Hepatocyte (in vitro differentiated cells): ENCODE results near the gene CEP89.

Source experiments
- CTCF ChIP-seq: fragments of 200-600 bp; sonication (generic); IDR thresholded peaks from 2 replicates; pipeline ENCODE4 v1.5.1; 2016; ENCODE audit warnings: antibody characterized with exemption, mild to moderate bottlenecking; ENCODE audit not compliant: poor library complexity
- EZH2 ChIP-seq: fragments of 200-600 bp; sonication (generic); IDR thresholded peaks from 2 replicates; pipeline ENCODE4 v1.6.1; 2016; ENCODE audit warnings: antibody characterized with exemption, mild to moderate bottlenecking, borderline replicate concordance
- EZH2phosphoT487 ChIP-seq: fragments of 200-600 bp; sonication (generic); IDR thresholded peaks from one replicate; pipeline ENCODE4 v1.6.1; 2018; ENCODE audit warnings: antibody characterized with exemption, mild to moderate bottlenecking, low read depth, moderate library complexity; ENCODE audit not compliant: unreplicated experiment, severe bottlenecking

DNA sequence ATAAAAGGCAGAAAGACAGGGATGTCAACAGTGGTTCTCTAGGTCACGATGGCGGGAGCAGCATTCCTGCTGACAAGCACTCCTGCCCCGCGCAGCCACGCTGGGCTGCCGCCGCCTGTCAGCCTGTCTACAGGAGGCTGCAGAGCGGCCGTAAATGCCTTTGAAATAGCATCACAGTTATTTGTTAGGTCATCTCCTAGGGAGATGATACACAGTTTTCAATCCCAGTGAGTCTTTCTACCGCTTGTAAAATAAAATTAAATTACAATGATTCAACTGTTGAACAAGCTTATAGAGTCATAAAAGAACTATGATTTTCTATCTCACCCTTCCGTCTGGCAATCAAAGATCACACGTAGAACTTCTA is 94.9 kb downstream of the CEP89 start:
- no peak for TF ChIP-seq CTCF
- no peak for TF ChIP-seq EZH2
- TF ChIP-seq EZH2phosphoT487, result no peak
